PC-3 (cell line): ENCODE results near the gene VWA3B. TPM values are rescaled to one million over a fixed set of nuclear protein-coding genes. Genes with fewer than 3 reads are reported as not detected.

Experiments used
- ATAC-seq: fragments of 200-7000 bp; cut with Tn5 transposase; 2 replicates; pipeline ENCODE4 v1.9.1; 2020; ENCODE audit warnings: mild to moderate bottlenecking, moderate library complexity
- BruUV-seq: library from RNA; stranded (reverse); fragments of 400-500 nt; replicated peaks from 2 replicates; lab custom pipeline; 2021; lab: Mats Ljungman, UMichigan
- CTCF ChIA-PET: fragments of 300-600 bp; sonication (Branson Sonifier 250); formaldehyde crosslinking; loops from one replicate; lab custom pipeline; 2022; ENCODE audit warnings: antibody characterized with exemption; lab: Charles Lee
- POLR2A ChIA-PET: fragments of 300-600 bp; sonication (Branson Sonifier 250); formaldehyde crosslinking; loops from one replicate; lab custom pipeline; 2022; ENCODE audit warnings: antibody characterized with exemption; ENCODE audit not compliant: unreplicated experiment; lab: Charles Lee
- DNase-seq: peaks from one replicate; pipeline ENCODE4 v3.0.0-alpha.2; 2015
- H2AFZ ChIP-seq: fragments of 300-600 bp; sonication (generic); 2 replicates; pipeline ENCODE4 v1.6.0; 2016; ENCODE audit warnings: antibody characterized with exemption, low read length
- H3F3A ChIP-seq: fragments of 300-600 bp; sonication (generic); one replicate; pipeline ENCODE4 v1.6.0; 2017; ENCODE audit warnings: antibody characterized with exemption, low read length, control low read depth, mild to moderate bottlenecking; ENCODE audit not compliant: unreplicated experiment
- H3K27ac ChIP-seq: fragments of 300-600 bp; sonication (generic); 2 replicates; pipeline ENCODE4 v1.5.1; 2016; ENCODE audit warnings: mild to moderate bottlenecking, low read length
- H3K27me3 ChIP-seq: fragments of 300-600 bp; sonication (generic); 2 replicates; pipeline ENCODE4 v1.6.1; 2016; ENCODE audit warnings: low read length, mixed read lengths
- H3K36me3 ChIP-seq: fragments of 300-600 bp; sonication (generic); 2 replicates; pipeline ENCODE4 v1.6.1; 2016; ENCODE audit warnings: low read depth, mixed run types, low read length, mixed read lengths
- H3K4me1 ChIP-seq: fragments of 300-600 bp; sonication (generic); 2 replicates; pipeline ENCODE4 v1.5.1; 2016; ENCODE audit warnings: low read length; ENCODE audit not compliant: insufficient read depth
- H3K4me2 ChIP-seq: fragments of 300-600 bp; sonication (generic); 2 replicates; pipeline ENCODE4 v1.6.0; 2016; ENCODE audit warnings: low read length
- H3K4me3 ChIP-seq: fragments of 300-600 bp; sonication (generic); 2 replicates; pipeline ENCODE4 v1.5.1; 2016; ENCODE audit warnings: mild to moderate bottlenecking, low read length, mixed read lengths
- H3K79me2 ChIP-seq: fragments of 300-600 bp; sonication (generic); 2 replicates; pipeline ENCODE4 v1.6.1; 2017; ENCODE audit warnings: low read length, mixed read lengths
- H3K9ac ChIP-seq: fragments of 300-600 bp; sonication (generic); 2 replicates; pipeline ENCODE4 v1.6.0; 2016; ENCODE audit warnings: mild to moderate bottlenecking, low read length
- H3K9me2 ChIP-seq: fragments of 300-600 bp; sonication (generic); replicated peaks from 2 replicates; pipeline ENCODE4 v1.6.1; 2016; ENCODE audit warnings: mixed run types, low read length, mixed read lengths
- H3K9me3 ChIP-seq: fragments of 300-600 bp; sonication (generic); 2 replicates; pipeline ENCODE4 v1.6.1; 2016; ENCODE audit warnings: low read length, mixed read lengths
- H4K20me1 ChIP-seq: fragments of 300-600 bp; sonication (generic); 2 replicates; pipeline ENCODE4 v1.6.1; 2016; ENCODE audit warnings: low read length, mixed read lengths
- CTCF ChIP-seq: fragments of 300-600 bp; sonication (generic); conservative IDR thresholded peaks from 2 replicates; pipeline ENCODE4 v1.5.1; 2017; ENCODE audit warnings: antibody characterized with exemption, low read depth, mild to moderate bottlenecking, low read length
- EZH2 ChIP-seq: fragments of 300-600 bp; sonication (generic); IDR thresholded peaks from one replicate; pipeline ENCODE4 v1.6.1; 2017; ENCODE audit warnings: antibody characterized with exemption, mild to moderate bottlenecking, low read length; ENCODE audit not compliant: unreplicated experiment
- EZH2phosphoT487 ChIP-seq: fragments of 300-600 bp; sonication (generic); IDR thresholded peaks from 2 replicates; pipeline ENCODE4 v1.6.1; 2018; ENCODE audit warnings: mild to moderate bottlenecking, antibody characterized with exemption, low read length, borderline replicate concordance
- intact Hi-C: fragments of 100-400 bp; cut with micrococcal nuclease; formaldehyde crosslinking; loops from 2 replicates; pipeline ENCODE4 v1.9.0; 2023
- total RNA-seq: library from RNA; depleted of rRNA; stranded (reverse); fragments of >200 nt; gene quantifications from 2 replicates; pipeline ENCODE4 v1.2.3, GENCODE V29; 2014

The VWA3B gene
- total RNA-seq, 1 experiment from 2014 or later: not detected

- no TSS peak for BruUV-seq
- CTCF ChIA-PET: interaction anchor here (0.6 kb wide), 1 partner anchor 558 kb away, joined by 4 read pairs; no protein-coding TSS in a partner anchor
- Histone ChIP-seq H3K9ac (no peak overlapping the region), H3K27me3 (no peaks in the 10 kb centered on the region), H2AFZ (no peak overlapping the region), H4K20me1 (no peaks in the 10 kb centered on the region), H3K9me2 (no peaks in the 10 kb centered on the region), H3K79me2 (no peaks in the 10 kb centered on the region), H3K27ac (no peak overlapping the region), H3K4me2 (no peak overlapping the region), H3K4me1 (peaks cover 21% of the 10 kb centered on the region), H3K4me3 (no peak overlapping the region), H3K36me3 (no peaks in the 10 kb centered on the region), H3K9me3 (no peaks in the 10 kb centered on the region), H3F3A (no peaks in the 10 kb centered on the region)
- ATAC-seq: no peak
- no peak for TF ChIP-seq EZH2
- TF ChIP-seq CTCF: peak; percentile 35; the same call in 1 of the 2 replicates
- DNase-seq: no peak
- POLR2A ChIA-PET: no interaction called here
- intact Hi-C loops: loop anchor here (10.0 kb wide), 1 partner anchor 57 kb away; no protein-coding TSS in a partner anchor
Observed at GRCh38 chr2:98297817-98298682, 211.1 kb downstream of the VWA3B start.

GRCh38 chr2:98298683-98299164 lies 211.8 kb downstream of the VWA3B start:
- POLR2A ChIA-PET: no interaction called here
- no peak for DNase-seq
- no peaks in the 10 kb centered on the region for H3K79me2 ChIP-seq
- no TSS peak for BruUV-seq
- H3F3A ChIP-seq: no peaks in the 10 kb centered on the region
- H3K4me1 ChIP-seq: peaks cover 21% of the 10 kb centered on the region
- TF ChIP-seq EZH2phosphoT487 (no peak), CTCF (no peak), EZH2 (no peak)
- H3K4me2 ChIP-seq: no peak overlapping the region
- H3K27me3 ChIP-seq: no peaks in the 10 kb centered on the region
- no peak for ATAC-seq
- no peak overlapping the region for H3K4me3 ChIP-seq
- no peaks in the 10 kb centered on the region for H4K20me1 ChIP-seq
- no peak overlapping the region for H3K9ac ChIP-seq
- no peaks in the 10 kb centered on the region for H3K9me3 ChIP-seq
- H3K9me2 ChIP-seq: no peaks in the 10 kb centered on the region
- intact Hi-C loops: loop anchor here (10.0 kb wide), 1 partner anchor 56 kb away; no protein-coding TSS in a partner anchor
- H3K27ac ChIP-seq: no peak overlapping the region
- CTCF ChIA-PET: interaction anchor here (0.6 kb wide), 1 partner anchor 559 kb away, joined by 4 read pairs; no protein-coding TSS in a partner anchor
- no peak overlapping the region for H2AFZ ChIP-seq
- no peaks in the 10 kb centered on the region for H3K36me3 ChIP-seq
